NCI-H1694 (cell line): Measurements from ENCODE around the gene C22orf15.
"Not testable (repeated sequence)": the region's sequence is repeated elsewhere in the genome, so short reads cannot be mapped to it uniquely, and the experiment has no call there.

ENCODE experiments used
- DNase-seq: peaks from one replicate; lab custom pipeline; 2025; lab: John Stamatoyannopoulos, UW

The C22orf15 gene, protein sequence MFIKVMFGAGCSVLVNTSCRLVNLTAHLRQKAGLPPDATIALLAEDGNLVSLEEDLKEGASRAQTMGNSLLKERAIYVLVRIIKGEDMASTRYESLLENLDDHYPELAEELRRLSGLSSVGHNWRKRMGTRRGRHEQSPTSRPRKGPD

DNA sequence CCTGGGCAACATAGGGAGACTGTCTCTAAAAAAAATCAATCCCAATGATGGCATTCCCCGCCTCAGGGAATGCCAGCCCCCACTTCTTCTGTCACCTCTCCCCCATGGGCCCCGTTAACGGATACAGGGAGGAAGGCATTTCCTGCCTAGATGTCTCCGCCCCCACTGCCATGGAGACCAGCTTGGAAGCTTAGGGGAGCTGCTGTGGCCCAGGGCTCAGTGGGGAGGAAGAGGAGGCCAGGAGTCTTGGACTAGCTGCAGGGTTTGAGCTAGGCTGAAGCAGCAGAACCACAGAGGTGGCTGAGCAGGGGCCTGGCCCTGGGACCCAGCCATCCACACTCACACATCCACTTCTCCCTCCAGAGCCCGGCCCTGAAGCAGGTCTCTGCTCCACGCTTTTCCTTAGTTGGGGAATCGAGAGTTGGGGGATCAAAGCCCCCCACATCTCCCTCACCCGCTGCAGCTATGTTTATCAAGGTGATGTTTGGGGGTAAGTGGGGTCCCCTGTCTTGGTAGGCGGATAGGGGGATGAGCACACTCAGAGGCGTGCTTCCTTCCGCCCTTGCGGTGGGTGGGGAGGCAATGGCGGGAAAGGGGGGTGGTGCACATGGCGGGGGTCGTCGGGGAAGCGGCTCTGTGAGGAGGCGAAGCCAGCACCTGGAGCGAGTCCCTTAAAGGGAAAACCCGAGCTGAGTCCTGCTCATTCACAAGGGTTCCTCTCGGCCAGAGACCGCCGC lies at the start of gene C22orf15:
Gene C22orf15, plus strand, starts transcription at position 149 of the 737 bp plus-strand sequence. Its CDS starts 317 bp downstream, at position 466.
- DNase-seq: no peak

DNA sequence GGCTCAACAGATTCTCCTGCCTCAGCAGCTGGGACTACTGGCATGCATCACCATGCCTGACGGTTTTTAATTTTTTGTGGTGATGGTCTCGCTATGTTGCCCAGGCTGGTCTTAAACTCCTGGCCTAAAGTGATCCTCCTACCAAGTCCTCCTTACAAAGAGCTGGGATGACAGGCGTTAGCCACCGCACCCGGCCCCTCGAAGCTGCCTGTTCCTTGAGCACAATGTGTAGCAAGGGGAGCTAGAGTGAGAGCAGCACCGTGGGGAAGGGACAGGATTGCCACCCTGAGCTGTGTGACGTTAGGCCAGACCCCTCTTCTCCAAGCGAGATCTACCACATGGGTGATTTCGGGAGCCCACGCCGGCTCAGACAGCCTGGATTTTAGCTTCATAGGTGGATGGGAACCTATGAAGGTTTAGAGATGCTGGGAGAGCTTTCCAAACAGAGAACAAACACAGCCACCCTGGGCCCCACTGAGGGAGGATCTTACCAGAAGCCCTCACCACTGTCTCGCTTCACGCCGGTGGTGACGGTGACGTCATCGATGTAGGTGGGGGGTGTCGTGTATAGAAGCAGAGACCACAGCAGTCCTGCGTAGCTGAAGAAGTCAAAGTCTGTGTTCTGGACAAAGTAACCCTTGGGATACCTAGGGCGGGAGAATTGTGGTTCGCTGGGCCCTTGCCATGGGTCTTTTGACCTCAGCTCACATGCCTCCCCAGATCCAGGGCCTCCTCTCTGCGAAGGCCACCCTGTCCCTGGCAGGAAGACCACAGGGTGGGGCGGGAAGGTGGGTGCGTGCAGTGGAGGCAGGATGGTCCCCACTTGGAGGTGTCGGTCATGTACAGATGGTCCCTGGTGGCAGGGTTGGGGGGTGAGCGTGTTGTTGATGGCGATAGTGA lies 48.8 kb upstream of the C22orf15 start:
- DNase-seq: no peak

DNA sequence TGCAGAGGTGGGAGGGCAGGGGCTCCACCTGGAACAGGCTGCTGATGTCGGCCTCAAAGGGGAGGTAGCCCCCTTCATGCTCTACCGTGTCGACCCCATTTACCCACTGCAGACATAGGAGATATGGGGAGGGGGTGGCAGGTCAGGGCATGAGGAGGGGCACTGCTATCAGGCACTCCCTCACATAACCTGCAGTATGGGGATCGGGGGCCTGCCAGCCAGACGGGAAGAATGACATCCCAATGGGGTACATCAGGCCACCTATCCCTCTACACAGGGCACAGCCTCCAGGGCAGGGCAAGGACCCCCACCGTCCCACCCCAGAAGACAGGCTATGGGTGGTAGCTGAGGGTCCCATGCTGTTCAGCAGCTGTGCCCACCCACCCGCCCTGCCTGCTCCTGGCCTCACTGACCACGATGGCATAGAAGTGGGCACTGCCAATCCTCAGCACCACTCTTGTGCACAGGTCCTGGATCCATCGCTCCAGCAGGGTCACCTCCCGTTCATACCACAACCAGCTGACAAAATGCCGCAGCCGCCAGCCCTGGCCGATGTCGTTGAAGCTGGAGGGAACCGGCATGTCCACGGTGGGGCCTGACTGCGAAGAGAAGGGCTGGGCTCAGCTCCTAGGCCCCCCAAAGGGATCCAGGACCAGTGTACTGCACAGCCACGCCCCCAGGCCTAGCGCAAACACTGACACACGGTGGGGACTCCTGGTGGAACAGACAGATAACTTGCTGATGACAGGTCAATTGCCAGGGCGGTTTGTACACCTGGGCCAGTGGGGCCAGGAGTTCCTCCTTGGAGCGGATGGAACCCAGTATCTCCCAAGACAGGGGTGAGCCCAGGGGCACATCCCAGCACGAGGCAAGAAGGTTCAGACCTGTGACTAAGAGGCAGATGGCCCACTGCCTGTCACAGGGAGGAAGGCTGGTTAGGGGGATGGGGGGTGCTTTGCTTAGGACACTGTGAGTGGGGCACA lies 47.9 kb upstream of the C22orf15 start:
- no peak for DNase-seq

DNA sequence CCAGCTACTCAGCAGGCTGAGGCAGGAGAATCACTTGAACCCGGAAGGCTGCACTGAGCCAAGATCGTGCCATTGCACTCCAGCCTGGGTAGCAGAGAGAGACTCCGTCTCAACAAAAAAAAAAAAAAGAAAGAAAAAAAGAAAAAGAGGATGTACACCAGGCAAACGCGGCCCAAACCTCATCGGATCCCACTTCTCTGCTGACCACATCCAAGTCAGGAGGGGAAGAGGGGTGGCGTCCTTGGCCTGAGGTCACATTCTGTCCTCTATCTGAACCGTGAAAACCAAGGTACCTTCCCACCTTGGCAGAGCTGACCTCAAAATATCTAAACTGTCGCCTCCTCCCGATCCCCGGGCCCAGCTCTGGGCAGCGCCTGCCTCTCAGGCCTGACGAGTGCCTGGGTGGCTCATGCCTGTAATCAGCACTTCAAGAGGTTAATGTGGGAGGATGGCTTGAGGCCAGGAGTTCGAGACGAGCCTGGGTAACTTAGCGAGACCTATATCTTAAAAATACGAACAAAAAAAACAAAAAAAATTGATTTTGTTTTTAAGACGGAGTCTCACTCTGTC lies 46.9 kb upstream of the C22orf15 start:
- no peak for DNase-seq

DNA sequence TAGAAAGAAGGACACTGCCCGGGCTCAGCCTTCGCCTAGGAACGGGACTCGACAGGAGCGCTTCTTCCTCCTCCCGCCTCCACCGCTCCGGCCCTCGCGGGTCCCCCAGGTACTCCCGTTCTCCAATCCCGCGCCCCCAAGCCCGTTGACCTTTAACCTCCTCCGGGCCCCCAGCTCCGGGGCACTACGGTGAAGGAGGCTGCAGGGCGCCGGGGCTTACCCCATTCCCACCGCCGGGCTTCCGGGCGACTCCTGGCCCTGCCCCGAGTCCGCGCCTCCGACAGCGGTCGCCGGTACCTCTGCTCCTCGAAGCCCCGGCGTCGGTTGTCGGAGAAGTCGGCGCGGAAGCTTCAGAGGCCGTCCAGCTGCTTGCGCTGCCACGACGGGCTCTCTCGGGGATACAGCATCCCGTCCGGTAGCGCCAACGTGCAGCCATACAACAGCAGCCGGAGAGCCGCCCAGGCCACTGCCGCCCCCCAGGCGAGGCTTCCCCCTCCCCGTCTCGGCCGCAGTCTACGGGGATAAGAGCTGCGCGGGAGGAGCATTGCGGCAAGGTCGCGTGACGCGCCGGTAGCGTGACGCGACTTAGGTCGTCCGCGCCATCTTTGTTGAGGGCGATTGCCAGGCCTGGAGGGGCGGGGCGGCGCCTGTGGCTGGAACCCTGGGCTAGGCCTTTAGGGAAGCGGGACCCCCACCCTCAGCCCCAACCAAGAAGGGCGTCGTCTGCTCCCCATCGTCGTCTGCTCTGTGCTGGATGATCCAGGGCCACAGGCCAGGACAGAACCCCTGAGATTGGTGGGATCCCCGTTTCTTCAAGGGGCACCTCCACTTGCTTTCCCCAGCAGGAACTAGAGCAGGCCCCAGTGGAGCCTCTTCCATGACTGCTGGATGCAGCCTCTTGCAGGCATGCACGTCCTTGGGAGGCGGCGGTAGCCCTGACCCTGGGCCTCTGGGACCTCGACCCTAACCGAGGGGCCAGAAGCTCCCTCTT lies 45.7 kb upstream of the C22orf15 start:
- peak; percentile 64 for DNase-seq

DNA sequence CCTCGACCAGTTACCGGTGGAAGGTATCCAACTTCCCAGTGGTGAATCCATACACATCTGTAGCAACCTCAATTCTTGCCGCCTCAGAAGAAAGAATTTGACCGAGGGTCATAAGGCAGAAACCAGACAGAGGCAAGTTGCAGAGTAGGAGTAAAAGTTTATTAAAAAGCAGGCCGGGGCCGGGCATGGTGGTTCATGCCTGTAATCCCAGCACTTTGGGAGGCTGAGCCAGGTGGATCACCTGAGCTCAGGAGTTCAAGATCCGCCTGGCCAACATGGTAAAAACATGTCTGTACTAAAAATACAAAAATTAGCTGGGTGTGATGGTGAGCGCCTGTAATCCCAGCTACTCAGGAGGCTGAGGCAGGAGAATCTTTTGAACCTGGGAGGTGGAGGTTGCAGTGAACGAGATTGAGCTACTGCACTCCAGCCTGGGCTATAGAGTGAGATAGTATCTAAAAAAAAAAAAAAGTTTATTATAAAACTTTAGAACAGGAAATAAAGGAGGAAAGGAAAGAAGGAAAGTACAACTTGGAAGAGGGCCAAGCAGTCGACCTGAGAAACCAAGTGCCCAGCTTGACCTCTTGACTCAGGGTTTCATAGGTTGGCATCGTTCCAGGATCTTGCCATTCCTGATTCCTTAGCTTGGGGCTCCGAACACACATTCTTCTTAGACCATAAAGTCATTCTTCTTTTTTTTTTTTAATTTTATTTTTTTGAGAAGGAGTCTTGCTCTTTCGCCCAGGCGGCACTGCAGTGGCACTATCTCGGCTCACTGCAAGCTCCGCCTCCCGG lies 44.2 kb upstream of the C22orf15 start:
- no peak for DNase-seq

DNA sequence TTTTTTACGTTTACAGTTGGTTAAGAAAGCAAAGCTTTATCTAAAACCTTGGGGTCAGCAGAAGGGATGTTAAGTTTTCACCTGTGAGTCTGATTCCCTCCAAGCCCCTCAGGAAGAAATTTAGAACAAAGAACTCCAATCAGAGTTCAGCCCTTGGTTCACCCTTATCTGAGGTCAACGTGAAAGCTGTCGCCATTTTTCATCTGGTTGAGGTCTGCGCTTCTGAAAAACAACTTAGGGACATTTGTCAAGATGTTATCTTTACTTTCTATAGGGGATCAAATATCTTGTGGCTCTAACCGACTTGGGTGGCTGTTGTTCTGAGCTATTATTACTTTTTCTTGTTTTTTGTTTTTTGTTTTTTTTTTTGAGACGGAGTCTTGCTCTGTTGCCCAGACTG lies 41.9 kb upstream of the C22orf15 start:
- no peak for DNase-seq

DNA sequence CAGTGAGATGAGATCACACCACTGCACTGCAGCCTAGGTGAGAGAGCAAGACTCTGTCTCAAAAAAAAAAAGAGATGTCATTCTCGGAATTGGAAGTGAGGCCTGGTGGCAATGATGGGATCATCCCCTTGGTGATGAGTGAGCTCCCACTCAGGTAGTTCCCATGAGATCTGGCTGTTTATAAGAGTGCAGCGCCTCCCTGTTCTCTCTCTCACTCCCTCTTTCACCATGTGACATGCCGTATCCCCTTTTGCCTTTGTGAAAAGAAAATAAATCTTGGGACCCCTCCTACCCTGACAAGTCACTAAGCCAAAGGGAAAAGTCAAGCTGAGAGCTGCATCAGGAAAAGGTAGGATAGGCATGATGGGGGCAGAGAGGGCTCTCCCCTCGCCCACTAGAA lies 40.6 kb upstream of the C22orf15 start:
- no peak for DNase-seq

DNA sequence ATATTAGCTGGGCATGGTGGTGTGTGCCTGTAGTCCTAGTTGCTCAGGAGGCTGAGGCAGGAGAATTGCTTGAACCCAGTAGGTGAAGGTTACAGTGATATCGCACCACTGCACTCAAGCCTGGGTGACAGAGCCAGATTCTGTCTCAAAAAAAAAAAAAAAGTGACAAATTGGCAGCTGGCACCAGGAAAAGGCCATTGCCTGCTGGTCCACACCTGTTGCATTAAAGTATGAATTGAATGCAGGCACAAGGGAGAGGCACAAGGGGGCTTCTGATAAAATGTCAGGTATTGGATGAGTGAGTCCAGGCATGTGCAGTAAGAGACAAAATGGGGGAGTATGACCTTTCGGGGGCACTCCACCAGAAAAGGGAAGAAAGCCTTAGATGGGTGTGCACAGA lies 40.1 kb upstream of the C22orf15 start:
- no peak for DNase-seq

DNA sequence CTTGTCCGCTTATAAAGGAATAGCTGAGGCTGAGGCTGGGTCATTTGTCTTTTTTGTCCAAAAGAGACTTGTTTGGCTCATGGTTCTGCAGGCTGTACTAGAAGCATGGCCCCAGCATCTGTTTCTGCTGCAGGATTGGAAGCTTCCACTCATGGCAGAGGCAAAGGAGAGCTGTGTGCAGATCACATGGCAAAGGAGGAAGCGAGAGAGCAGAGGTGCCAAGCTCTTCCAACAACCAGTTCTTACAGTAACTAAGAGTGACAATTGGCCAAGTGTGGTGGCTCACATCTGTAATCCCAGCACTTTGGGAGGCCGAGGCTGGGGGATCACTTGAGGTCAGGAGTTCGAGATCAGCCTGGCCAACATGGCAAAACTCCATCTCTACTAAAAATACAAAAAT lies 34.7 kb upstream of the C22orf15 start:
- not testable (repeated sequence) for DNase-seq

DNA sequence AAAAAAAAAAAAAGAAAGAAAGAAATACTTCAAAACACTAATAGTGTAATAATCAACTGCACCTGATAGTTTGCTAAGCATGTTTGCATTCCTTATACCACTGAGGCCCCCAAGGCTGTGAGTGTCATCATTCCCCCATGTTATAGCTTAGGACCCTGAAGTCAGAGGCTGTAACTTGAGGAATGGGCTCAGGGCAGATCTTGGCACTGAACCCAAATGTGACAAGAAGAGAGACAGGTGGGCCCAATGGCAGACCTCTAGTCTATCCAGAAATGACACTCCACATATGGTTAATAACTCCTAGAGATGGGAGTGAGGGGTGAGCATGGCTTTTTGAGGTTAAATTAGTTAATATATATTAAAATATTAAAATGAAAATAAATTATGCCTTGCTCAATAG lies 25.1 kb upstream of the C22orf15 start:
- no peak for DNase-seq

DNA sequence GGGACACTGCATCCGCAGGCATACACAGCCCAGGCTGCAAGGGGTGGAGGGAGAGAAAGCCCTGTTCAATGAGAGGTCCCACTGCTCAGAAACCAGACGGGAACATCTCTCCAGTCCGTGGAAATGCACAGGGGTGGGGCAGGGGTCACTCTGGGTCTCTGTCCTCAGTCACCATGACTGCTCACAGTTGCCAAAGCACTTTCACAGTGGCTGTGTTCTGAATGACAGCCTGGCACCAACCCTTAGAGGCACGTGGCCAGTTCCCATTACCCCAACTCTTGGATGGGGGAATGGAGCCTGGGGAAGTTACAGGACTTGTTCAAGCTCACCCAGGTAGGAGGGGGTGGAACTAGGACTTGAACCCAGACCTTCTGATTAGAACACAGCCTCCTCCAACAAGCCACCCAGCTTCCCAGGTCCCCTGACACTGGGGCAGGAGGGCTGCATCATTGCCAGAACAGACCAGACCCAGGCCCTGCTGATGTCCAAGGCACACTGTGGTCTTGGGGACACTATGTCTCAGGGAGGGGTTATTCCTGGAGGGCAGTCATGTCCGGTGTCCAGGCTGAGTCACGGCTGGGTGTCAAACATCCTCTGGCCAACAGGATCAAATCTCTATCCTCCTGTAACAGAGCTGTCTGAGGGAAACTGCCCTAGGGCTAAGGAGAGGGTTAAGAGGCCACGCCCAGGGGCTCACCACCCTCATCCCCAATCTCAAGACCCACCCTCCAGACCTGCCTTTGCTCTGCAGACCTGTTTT lies 20.1 kb upstream of the C22orf15 start:
- DNase-seq: no peak

DNA sequence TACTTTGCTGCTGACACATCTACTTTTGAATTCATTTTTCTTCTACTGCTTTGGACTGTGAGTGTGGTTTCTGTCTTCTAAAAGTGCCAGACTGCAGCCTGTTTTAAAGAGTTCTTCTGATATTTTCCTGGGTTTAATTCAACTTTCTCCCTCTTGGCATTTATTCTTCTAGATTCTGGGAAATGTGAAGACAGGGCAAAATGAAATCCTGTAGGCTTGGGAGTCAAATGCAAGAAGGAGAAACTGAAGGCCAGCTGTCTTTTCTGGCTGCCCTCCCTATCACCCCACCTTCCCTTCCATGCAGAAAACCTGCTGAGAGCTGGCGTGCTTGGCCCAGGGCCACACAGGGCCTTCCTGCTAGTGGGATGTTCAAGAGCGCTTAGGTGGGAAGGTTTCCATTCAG lies 19.5 kb upstream of the C22orf15 start:
- DNase-seq: no peak

DNA sequence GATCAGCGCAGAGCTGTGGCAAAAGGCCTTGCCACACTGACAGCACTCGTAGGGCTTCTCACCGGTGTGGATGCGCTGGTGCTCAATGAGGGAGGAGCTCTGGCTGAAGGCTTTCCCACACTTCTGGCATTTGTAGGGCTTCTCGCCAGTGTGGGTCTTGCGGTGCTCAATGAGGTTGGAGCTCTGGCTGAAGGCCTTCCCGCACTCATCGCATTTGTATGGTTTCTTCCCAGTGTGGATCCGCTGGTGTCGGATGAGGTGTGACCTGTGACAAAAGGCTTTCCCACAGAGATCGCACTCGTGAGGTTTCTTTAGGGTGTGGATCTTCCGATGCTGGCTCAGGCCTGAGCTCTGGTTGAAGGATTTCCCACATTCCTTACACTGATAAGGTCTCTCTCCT lies 18.8 kb upstream of the C22orf15 start:
- no peak for DNase-seq

DNA sequence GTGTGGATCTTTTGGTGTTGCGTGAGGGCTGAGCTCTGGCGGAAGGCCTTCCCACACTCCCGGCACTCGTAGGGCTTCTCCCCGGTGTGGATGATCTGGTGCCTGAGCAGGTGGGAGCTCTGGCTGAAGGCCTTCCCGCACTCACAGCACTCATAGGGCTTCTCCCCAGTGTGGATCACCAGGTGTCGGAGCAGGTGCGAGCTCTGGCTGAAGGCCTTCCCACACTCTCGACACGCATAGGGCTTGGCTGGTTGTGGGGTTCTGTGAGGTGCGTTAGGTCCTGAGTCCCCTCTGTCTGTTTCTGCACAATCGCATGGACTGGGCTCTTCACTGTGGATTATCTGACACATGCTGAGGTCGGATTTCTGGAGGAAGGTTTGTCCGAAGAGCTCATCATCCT lies 18.3 kb upstream of the C22orf15 start:
- DNase-seq: no peak

DNA sequence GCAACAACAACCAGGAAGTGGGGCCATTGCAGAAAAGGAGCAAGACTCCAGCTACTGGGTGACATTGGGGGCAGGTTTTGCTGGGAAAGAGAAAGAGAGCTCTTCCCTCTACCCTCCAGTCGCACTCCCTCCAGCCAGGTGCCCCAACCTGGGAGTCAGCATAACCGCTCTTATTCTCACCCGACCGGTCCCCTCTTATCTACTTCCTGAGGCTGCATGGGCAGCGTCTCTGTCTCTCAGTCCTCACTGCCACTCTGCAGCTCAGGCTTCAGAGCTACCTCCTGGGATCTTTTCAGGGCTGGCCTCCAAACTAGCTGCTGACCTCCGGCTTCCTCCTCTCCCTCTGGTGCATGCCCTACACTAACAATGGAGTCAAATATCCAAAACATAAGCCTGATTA lies 17.0 kb upstream of the C22orf15 start:
- DNase-seq: no peak

DNA sequence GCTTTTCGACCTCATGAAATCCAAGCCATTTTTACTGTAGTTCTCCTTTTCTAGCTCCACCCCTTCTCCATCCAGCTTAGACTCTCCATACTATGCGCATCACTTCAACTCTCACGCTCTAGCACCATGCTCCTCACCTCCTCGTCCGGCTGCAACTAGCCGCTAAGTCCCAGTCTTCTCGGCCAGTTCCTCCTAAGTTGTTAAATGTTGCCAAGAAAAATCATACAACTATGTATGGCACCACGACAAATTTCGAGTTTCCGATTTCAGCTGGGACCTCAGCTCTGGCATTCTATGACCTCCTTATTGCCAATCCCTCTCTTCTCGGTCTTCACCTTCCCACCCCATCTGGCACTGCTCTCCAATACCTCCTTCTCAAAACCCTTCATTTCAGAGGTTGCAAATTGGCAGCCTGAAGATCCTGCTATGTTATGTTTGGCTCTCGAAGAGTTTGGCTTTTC lies 12.9 kb upstream of the C22orf15 start:
- DNase-seq: no peak

DNA sequence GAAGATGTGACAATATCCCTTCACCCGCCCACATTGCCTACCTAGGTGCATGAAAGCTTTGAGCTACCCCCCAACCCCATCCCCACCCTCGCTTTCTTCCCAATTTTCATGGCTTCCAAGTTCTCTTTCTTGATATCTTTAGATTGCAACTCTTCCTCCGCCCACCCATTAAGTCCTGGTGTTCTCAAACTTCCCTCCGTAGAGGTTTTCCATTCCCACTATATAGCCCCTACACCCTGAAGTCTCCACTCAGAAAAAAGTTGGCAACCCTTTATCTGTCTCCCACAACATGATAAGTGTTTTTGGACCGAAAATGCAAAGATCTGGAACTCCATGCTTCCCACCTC lies 12.4 kb upstream of the C22orf15 start:
- DNase-seq: no peak
